Measurements from ENCODE around the gene TNFSF13. TPM values are rescaled to one million over a fixed set of nuclear protein-coding genes. Genes with fewer than 3 reads are reported as not detected.

Gene TNFSF13
- total RNA-seq, 1 donor from 2014 or later = 15.3 TPM

DNA sequence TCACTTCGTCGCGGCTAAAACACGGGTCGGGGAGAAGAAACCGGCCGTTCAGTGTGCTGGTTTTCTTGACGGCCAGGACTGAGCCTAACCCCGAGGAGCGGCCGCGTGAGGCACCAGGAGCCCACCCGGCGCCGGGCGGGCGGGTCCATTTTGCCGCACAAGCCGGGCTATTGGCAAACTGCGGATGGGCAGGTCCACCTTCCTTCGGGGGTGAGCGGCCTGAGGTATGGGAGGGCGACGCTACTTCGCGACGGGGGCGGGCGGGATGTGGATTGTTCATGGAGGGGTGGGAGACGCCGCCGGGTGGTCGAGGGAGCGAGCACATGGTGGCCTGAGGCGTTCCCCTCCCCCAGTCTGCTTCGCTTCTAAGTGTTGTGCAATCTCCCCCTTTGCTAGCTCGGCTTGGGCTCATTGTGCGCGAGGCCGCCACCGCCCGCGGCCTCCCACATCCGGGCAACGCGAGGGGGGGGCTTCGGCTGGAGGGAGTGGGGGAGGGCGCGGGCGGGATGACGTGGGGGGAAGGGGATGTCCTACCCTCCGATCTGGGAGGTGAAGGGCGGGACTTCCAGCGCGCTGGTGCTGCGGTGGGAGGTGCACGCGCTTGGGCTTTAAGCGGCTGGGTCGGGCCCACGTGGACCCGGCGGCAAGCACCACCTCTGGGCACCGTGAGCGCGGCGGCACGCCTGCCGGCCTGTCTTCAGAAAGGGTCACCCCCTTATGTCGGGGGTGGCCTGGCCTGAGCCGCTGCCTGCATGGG is 15.0 kb downstream of the TNFSF13 start:
- H3K27ac Mint-ChIP-seq = peak overlapping the region; percentile 99
- ChIA-PET CTCF (interaction anchor here (0.7 to 1.8 kb wide), 3 partner anchors 13 to 59 kb away, joined by 3 to 8 read pairs (median 3); partner anchors contain the start of gene SENP3), POLR2A (interaction anchor here (0.6 to 7.9 kb wide), 23 partner anchors 8 to 1399 kb away, joined by 3 to 131 read pairs (median 5); partner anchors contain the start of genes FXR2, MPDU1, PLSCR3 and POLR2A)
- peak; percentile 78 for DNase-seq
- no peaks in the 10 kb centered on the region for H3K27me3 Mint-ChIP-seq
- ATAC-seq (ENCODE audit: low read depth) = peak; percentile 41
- H3K9me3 Mint-ChIP-seq = no peaks in the 10 kb centered on the region
- intact Hi-C loops (cut with micrococcal nuclease) = loop anchor here (2.0 kb wide), 2 partner anchors 269 to 335 kb away; partner anchors contain the start of gene PHF23
- peak overlapping the region; percentile 98 for H3K4me3 Mint-ChIP-seq
- peaks cover 55% of the 10 kb centered on the region for H3K4me1 Mint-ChIP-seq
- TF ChIP-seq, protein P1, sequence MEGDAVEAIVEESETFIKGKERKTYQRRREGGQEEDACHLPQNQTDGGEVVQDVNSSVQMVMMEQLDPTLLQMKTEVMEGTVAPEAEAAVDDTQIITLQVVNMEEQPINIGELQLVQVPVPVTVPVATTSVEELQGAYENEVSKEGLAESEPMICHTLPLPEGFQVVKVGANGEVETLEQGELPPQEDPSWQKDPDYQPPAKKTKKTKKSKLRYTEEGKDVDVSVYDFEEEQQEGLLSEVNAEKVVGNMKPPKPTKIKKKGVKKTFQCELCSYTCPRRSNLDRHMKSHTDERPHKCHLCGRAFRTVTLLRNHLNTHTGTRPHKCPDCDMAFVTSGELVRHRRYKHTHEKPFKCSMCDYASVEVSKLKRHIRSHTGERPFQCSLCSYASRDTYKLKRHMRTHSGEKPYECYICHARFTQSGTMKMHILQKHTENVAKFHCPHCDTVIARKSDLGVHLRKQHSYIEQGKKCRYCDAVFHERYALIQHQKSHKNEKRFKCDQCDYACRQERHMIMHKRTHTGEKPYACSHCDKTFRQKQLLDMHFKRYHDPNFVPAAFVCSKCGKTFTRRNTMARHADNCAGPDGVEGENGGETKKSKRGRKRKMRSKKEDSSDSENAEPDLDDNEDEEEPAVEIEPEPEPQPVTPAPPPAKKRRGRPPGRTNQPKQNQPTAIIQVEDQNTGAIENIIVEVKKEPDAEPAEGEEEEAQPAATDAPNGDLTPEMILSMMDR (IDR thresholded peaks at IDR 0.05) = no peak
- H3K36me3 Mint-ChIP-seq (ENCODE audit: low read depth) = peaks cover 91% of the 10 kb centered on the region

DNA sequence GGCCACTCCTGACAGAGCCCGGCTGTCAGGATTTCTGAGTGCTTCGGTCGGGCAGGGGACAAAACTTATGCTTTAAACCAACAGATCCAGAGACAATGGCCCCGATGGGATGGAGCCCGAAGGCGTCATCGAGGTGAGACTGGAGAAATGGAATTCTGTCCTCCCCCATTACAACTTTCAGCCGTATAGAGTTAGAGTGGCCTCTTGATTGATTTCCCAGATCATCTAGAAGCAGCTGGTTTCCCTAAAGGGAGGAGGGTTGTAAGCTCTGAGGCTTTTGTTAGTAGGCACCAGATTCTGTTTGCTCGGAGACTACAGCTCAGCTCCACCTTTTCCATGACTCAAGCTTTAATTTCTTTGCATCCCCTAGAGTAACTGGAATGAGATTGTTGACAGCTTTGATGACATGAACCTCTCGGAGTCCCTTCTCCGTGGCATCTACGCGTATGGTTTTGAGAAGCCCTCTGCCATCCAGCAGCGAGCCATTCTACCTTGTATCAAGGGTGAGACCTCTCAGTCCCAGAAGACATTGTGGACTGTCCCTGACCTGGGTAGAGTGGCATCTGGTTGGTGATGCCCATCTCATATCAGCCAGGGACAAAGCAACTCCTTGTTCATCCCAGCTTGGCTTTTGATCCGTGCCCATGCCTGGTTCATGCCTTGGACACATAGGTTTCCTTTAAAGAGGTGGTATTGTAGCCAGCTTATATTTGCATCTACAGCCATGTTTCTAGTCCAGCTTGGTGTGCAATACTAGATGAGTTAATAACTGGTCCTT is 15.8 kb downstream of the TNFSF13 start:
- Mint-ChIP-seq H3K27me3 (no peaks in the 10 kb centered on the region), H3K4me3 (peak overlapping the region; percentile 98), H3K4me1 (peaks cover 64% of the 10 kb centered on the region), H3K36me3 (ENCODE audit: low read depth) (peaks cover 90% of the 10 kb centered on the region), H3K27ac (peak overlapping the region; percentile 62), H3K9me3 (no peaks in the 10 kb centered on the region)
- ChIA-PET POLR2A (interaction anchor here (0.9 to 7.9 kb wide), 18 partner anchors 10 to 354 kb away, joined by 3 to 131 read pairs (median 7); partner anchors contain the start of genes MPDU1, PLSCR3, POLR2A and SAT2), CTCF (interaction anchor here (1.1 to 1.8 kb wide), 2 partner anchors 14 to 60 kb away, joined by 3 to 8 read pairs; partner anchors contain the start of gene SENP3)
- TF ChIP-seq, protein P1 (IDR thresholded peaks at IDR 0.05) = no peak
- no peak for ATAC-seq (ENCODE audit: low read depth)
- intact Hi-C loops (cut with micrococcal nuclease) = no loop called here
- DNase-seq = no peak

DNA sequence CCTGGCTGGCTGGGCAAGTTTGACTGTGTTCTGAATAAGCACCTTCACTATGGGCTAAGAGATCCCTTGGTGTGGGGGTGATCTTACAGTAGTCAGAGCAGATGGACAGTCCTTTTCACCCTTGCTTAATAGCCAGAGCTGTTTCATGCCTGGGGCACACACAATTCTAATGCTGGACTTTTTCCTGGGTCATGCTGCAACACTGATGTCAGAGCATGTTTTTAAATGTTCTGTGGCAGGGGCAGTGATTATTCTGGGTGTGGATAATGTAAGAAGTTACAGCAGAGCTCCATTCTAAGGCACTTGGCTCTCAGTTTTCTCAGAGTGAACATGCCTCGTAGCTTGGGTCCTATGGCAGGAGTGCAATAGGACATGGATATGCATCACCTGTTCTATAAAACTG is 16.9 kb downstream of the TNFSF13 start:
- H3K4me3 Mint-ChIP-seq = peak overlapping the region; percentile 98
- ChIA-PET CTCF (interaction anchor here (0.7 kb wide), 1 partner anchor 14 kb away, joined by 3 read pairs; no protein-coding TSS in a partner anchor), POLR2A (interaction anchor here (4.7 to 7.9 kb wide), 3 partner anchors 9 to 112 kb away, joined by 24 to 131 read pairs (median 57); partner anchors contain the start of genes MPDU1, TP53 and WRAP53)
- no peaks in the 10 kb centered on the region for H3K27me3 Mint-ChIP-seq
- H3K27ac Mint-ChIP-seq = peak overlapping the region; percentile 41
- H3K4me1 Mint-ChIP-seq = peaks cover 75% of the 10 kb centered on the region
- ATAC-seq (ENCODE audit: low read depth) (no peak), DNase-seq (no peak)
- peaks cover 84% of the 10 kb centered on the region for H3K36me3 Mint-ChIP-seq (ENCODE audit: low read depth)
- TF ChIP-seq, protein P1 (IDR thresholded peaks at IDR 0.05) = no peak
- intact Hi-C loops (cut with micrococcal nuclease) = no loop called here
- H3K9me3 Mint-ChIP-seq = no peaks in the 10 kb centered on the region

DNA sequence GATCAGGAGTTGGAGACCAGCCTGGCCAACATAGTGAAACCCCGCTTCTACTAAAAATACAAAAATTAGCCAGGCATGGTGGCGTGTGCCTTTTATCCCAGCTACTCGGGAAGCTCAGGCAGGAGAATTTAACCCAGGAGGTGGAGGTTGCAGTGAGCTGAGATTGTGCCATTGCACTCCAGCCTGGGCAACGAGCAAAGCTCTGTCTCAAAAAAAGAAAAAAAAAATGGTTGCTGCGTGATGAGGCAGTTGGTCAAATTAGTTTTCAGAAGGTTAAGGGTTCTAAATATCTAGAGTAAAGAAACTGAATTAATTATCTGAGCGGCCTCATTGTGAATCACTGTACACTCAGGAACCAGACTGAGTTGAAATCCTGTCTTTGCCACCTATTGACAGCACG is 17.4 kb downstream of the TNFSF13 start:
- H3K9me3 Mint-ChIP-seq = no peaks in the 10 kb centered on the region
- DNase-seq (no peak), ATAC-seq (ENCODE audit: low read depth) (no peak)
- no peak overlapping the region for H3K4me3 Mint-ChIP-seq
- H3K27ac Mint-ChIP-seq = peak overlapping the region; percentile 41
- CTCF ChIA-PET = interaction anchor here (1.3 kb wide), 1 partner anchor 13 kb away, joined by 4 read pairs; no protein-coding TSS in a partner anchor
- TF ChIP-seq, protein P1 (IDR thresholded peaks at IDR 0.05) = no peak
- H3K36me3 Mint-ChIP-seq (ENCODE audit: low read depth) = peaks cover 84% of the 10 kb centered on the region
- POLR2A ChIA-PET = interaction anchor here (0.6 to 7.9 kb wide), 4 partner anchors 8 to 136 kb away, joined by 3 to 131 read pairs (median 34); partner anchors contain the start of genes MPDU1, TP53 and WRAP53
- H3K4me1 Mint-ChIP-seq = peaks cover 80% of the 10 kb centered on the region
- no peaks in the 10 kb centered on the region for H3K27me3 Mint-ChIP-seq
- intact Hi-C loops (cut with micrococcal nuclease) = no loop called here

Data from activated B cell treated with CpG ODN at 0.5 μM for 24 hours (primary cell).